Stomach (tissue), 9 donors: ENCODE measurements around the gene NDUFA12. TPM values are rescaled to one million over a fixed set of nuclear protein-coding genes. Genes with fewer than 3 reads are reported as not detected.

Experiments
- DNase-seq, 2 donors: peaks; one replicate each; pipeline versions ENCODE4 v3.0.0 to v3.0.0-alpha.2; 2013 to 2019
- H3K27ac ChIP-seq, 5 donors: fragments of 200-600 bp in 4 of 5; sonication (generic) in 4 of 5; one replicate each; pipeline ENCODE4 v1.5.1; 2013 to 2019; ENCODE audit warnings: mild to moderate bottlenecking in 1 of 5, moderate library complexity in 1 of 5
- H3K27me3 ChIP-seq, 3 donors: fragments of 200-600 bp; sonication (generic); one replicate each; pipeline ENCODE4 v1.5.1; 2017 to 2019; ENCODE audit warnings: mixed run types in 1 of 3
- H3K36me3 ChIP-seq, 4 donors: fragments of 200-600 bp; sonication (generic); 1 replicate in 3 of 4; 2 replicates in 1 of 4; pipeline ENCODE4 v1.5.1; 2016 to 2019
- H3K4me1 ChIP-seq, 4 donors: fragments of 200-600 bp; sonication (generic); one replicate each; pipeline ENCODE4 v1.5.1; 2016 to 2019
- H3K4me3 ChIP-seq, 4 donors: fragments of 200-600 bp; sonication (generic) in 3 of 4; one replicate each; pipeline ENCODE4 v1.5.1; 2016 to 2019; ENCODE audit warnings: mild to moderate bottlenecking in 1 of 4
- H3K9me3 ChIP-seq, 4 donors: fragments of 200-600 bp; sonication (generic); one replicate each; pipeline ENCODE4 v1.5.1; 2016 to 2019
- EP300 ChIP-seq: sonication (generic); formaldehyde crosslinking; IDR thresholded peaks from one replicate; pipeline ENCODE4 v1.6.1; 2017; ENCODE audit warnings: antibody characterized with exemption
- POLR2A ChIP-seq, 4 donors: fragments of 450-650 bp; IDR thresholded peaks; one replicate each; pipeline ENCODE4 v1.6.1; 2016; ENCODE audit warnings: antibody characterized with exemption in 4 of 4, control low read depth in 2 of 4, mild to moderate bottlenecking in 1 of 4, moderate library complexity in 1 of 4
- POLR2AphosphoS5 ChIP-seq, 3 donors: sonication (generic); formaldehyde crosslinking; IDR thresholded peaks; one replicate each; pipeline ENCODE4 v1.6.1; 2016; ENCODE audit warnings: antibody characterized with exemption in 3 of 3
- WGBS, 5 donors: extraction: QIAGEN DNeasy Blood & Tissue Kit in 3 of 5; methylation state at CpG; one replicate each; pipeline versions ENCODE4 v1.1.5 to v1.1.7; 2013 to 2018; 5-methylcytosine and 5-hydroxymethylcytosine counted together
- intact Hi-C: fragments of 100-400 bp; cut with DNase I; formaldehyde crosslinking; loops from one replicate; pipeline ENCODE4 v1.15.1; 2023; ENCODE audit warnings: low total_unique reads
- polyA plus RNA-seq, 3 donors: library from polyadenylated mRNA; stranded (reverse); fragments of 200-250 nt; gene quantifications; one replicate each; pipeline ENCODE4 v1.2.3, GENCODE V29; 2013
- total RNA-seq, 5 donors: library from RNA; depleted of rRNA; stranded (reverse); fragments of >200 nt; gene quantifications; one replicate each; pipeline versions ENCODE4 v1.1.0 to v1.2.3, GENCODE V29; 2014 to 2016
- TF ChIP-seq, protein P1 (sequence below), 7 experiments: fragments of 450-650 bp in 4 of 7; fragments of 200-600 bp in 3 of 7; sonication (generic) in 3 of 7; IDR thresholded peaks; one replicate each; pipeline ENCODE4 v1.5.1; 2016 to 2019; ENCODE audit warnings: antibody characterized with exemption in 7 of 7, control low read depth in 2 of 7, mild to moderate bottlenecking in 1 of 7
- donor health status: healthy with polysubstance abuse.
- donor health status: Bipolar disorder and iron deficiency.
- donor health status: healthy.

Gene NDUFA12
- total and polyA plus RNA-seq, 8 donors, result 20.4 to 142 (median 74.9) TPM

DNA sequence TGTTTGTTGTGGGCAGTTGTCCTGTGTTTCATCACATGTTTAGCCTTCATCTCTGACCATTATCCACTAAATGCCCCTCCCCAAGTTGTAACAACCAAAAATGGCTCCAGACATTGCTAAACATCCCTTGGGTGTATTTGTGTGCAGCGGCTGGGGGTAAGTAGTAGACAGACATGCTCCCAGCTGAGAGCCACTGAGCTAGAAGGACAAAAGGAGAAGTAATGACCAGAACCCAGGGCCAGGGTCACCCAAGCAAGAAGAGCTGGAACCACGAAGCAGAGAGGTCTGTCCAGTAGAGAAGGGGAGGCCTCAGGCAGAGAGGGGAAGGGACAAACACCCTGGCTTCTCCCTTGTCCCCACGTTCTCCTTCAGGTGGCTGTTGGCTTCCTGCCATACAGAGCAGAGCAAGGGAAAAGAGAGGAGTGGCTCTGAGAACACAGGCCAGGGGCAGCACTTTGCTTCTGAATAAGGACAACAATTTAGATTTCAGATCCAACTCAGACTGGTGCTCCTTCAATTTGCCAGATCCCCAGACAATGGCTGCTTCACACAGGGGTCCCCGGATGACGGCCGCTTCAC lies 55.2 kb downstream of the NDUFA12 start:
- TF ChIP-seq EP300 (no peak), POLR2AphosphoS5 (IDR thresholded peaks at IDR 0.05) (no peak), POLR2A (IDR thresholded peaks at IDR 0.05) (no peak)
- TF ChIP-seq, protein P1, sequence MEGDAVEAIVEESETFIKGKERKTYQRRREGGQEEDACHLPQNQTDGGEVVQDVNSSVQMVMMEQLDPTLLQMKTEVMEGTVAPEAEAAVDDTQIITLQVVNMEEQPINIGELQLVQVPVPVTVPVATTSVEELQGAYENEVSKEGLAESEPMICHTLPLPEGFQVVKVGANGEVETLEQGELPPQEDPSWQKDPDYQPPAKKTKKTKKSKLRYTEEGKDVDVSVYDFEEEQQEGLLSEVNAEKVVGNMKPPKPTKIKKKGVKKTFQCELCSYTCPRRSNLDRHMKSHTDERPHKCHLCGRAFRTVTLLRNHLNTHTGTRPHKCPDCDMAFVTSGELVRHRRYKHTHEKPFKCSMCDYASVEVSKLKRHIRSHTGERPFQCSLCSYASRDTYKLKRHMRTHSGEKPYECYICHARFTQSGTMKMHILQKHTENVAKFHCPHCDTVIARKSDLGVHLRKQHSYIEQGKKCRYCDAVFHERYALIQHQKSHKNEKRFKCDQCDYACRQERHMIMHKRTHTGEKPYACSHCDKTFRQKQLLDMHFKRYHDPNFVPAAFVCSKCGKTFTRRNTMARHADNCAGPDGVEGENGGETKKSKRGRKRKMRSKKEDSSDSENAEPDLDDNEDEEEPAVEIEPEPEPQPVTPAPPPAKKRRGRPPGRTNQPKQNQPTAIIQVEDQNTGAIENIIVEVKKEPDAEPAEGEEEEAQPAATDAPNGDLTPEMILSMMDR (IDR thresholded peaks at IDR 0.05), result no peak
- 66 to 82% (median 73%) methylated on average over 6 of the region's 6 CpGs for WGBS, 5 donors
- intact Hi-C loops, result no loop called here
- peak in 1 of 2 donors; percentile 48 for DNase-seq
- peaks cover 0 to 4% (median 0%) of the 10 kb centered on the region in 3 donors for H3K27me3 ChIP-seq
- no peaks in the 10 kb centered on the region for H3K9me3 ChIP-seq
- no peak overlapping the region for H3K27ac ChIP-seq
- no peak overlapping the region for H3K4me3 ChIP-seq
- H3K36me3 ChIP-seq, result no peaks in the 10 kb centered on the region
- no peaks in the 10 kb centered on the region for H3K4me1 ChIP-seq

DNA sequence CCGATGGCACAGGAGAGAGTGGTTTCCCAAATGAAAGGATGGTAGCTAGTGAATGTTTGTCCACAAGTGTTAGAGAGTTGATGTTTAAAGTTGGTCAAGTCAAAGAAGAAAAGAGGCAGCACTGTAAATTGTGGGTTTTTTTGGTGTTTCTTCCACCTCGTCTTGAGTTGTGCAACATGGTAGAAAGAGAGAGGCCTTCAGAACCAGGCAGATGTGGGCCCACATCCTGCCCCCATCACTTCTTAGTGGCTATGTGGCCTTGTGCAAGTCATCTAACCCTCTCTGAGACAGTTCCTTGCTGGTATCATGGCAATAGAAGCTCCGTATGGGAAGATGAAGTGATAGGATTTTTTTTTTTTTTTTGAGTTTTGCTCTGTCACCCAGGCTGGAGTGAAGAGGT lies 60.8 kb downstream of the NDUFA12 start:
- intact Hi-C loops, result no loop called here
- WGBS, 5 donors, result 81 to 89% (median 85%) methylated on average over 3 of the region's 3 CpGs
- TF ChIP-seq EP300 (no peak), POLR2A (IDR thresholded peaks at IDR 0.05) (no peak), POLR2AphosphoS5 (IDR thresholded peaks at IDR 0.05) (no peak)
- TF ChIP-seq, protein P1 (IDR thresholded peaks at IDR 0.05), result no peak
- H3K27ac ChIP-seq, result no peak overlapping the region
- H3K4me1 ChIP-seq, result peaks cover 0 to 6% (median 0%) of the 10 kb centered on the region in 4 donors
- no peaks in the 10 kb centered on the region for H3K36me3 ChIP-seq
- H3K9me3 ChIP-seq, result no peaks in the 10 kb centered on the region
- no peak overlapping the region for H3K4me3 ChIP-seq
- H3K27me3 ChIP-seq, result no peaks in the 10 kb centered on the region
- DNase-seq, result no peak

DNA sequence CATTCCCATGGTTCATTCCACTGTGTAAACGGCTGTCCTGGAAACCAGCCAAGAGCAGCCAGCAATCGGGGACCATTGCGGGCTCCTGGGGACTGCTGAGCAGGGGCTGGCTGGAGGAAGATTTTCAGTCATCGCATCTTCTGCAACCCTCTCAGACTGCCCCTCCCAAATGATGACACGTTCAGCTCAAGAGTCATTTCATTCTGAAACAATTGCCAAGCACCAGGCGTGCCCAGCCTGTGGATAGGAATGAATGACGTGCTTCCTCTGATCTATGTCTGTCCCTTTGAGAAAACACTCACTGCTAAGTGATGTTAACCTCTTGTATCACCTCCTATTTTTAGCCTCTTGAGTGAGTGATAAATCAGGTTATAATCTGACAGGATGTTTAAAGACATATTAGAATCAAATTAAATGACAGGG lies 62.0 kb downstream of the NDUFA12 start:
- peaks cover 0 to 6% (median 0%) of the 10 kb centered on the region in 4 donors for H3K4me1 ChIP-seq
- no peaks in the 10 kb centered on the region for H3K36me3 ChIP-seq
- intact Hi-C loops, result no loop called here
- H3K4me3 ChIP-seq, result no peak overlapping the region
- peak in 1 of 2 donors; percentile 70 for DNase-seq
- TF ChIP-seq POLR2AphosphoS5 (IDR thresholded peaks at IDR 0.05) (peak in 2 of 3 donors; percentile 6 to 39), POLR2A (IDR thresholded peaks at IDR 0.05) (no peak)
- H3K27me3 ChIP-seq, result no peaks in the 10 kb centered on the region
- H3K27ac ChIP-seq, result no peak overlapping the region
- H3K9me3 ChIP-seq, result no peaks in the 10 kb centered on the region
- 18 to 24% (median 23%) methylated on average over 7 of the region's 7 CpGs for WGBS, 5 donors

DNA sequence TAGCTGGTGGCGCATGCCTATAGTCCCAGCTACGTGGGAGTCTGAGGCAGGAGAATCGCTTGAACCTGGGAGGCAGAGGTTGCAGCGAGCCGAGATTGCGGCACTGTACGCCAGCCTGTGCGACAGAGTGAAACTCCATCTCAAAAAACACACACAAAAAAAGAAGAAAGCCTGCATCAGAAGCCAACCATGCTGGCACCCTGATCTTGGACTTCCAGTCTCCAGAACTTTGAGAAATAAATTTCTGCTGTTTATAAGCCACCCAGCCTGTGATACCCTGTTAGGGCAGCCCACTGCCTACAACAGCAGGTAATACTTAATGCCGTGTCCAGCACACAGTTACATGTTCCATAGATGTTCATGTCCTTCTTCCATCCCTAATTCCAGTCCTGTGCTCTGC lies 62.7 kb downstream of the NDUFA12 start:
- 95 to 97% (median 96%) methylated on average over 9 of the region's 9 CpGs for WGBS, 5 donors
- TF ChIP-seq, protein P1 (IDR thresholded peaks at IDR 0.05), result no peak
- TF ChIP-seq POLR2A (IDR thresholded peaks at IDR 0.05) (no peak), EP300 (no peak), POLR2AphosphoS5 (IDR thresholded peaks at IDR 0.05) (no peak)
- H3K9me3 ChIP-seq, result no peaks in the 10 kb centered on the region
- no peak overlapping the region for H3K4me3 ChIP-seq
- peaks cover 0 to 6% (median 0%) of the 10 kb centered on the region in 4 donors for H3K4me1 ChIP-seq
- no peaks in the 10 kb centered on the region for H3K36me3 ChIP-seq
- DNase-seq, result no peak
- no peaks in the 10 kb centered on the region for H3K27me3 ChIP-seq
- intact Hi-C loops, result no loop called here
- no peak overlapping the region for H3K27ac ChIP-seq

DNA sequence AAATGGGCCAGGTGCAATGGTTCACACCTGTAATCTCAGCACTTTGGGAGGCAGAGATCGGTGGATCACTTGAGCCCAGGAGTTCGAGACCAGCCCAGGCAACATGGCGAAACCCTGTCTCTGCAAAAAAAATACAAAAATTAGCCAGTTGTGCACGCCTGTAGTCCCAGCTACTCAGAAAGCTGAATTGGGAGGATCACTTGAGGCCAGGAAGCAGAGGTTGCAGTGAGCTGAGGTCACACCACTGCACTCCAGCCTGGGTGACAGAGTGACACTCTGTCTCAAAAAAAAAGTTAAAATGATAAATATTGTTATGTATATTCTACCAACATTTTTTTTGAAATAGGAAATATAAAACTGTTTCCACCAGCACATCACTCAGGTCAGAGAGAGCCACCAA lies 64.9 kb downstream of the NDUFA12 start:
- TF ChIP-seq POLR2AphosphoS5 (IDR thresholded peaks at IDR 0.05) (no peak), EP300 (no peak)
- intact Hi-C loops, result no loop called here
- Histone ChIP-seq H3K4me3 (no peak overlapping the region), H3K27me3 (no peaks in the 10 kb centered on the region), H3K4me1 (peaks cover 0 to 6% (median 0%) of the 10 kb centered on the region in 4 donors), H3K36me3 (no peaks in the 10 kb centered on the region), H3K9me3 (no peaks in the 10 kb centered on the region), H3K27ac (no peak overlapping the region)
- WGBS, 5 donors, result 90 to 94% (median 93%) methylated on average over 4 of the region's 4 CpGs
- DNase-seq, result no peak
